ENCODE results near the gene SMAD5.
A peak's percentile ranks its signal among the peaks of the same experiment; 100 is the strongest.

The SMAD5 gene

DNA sequence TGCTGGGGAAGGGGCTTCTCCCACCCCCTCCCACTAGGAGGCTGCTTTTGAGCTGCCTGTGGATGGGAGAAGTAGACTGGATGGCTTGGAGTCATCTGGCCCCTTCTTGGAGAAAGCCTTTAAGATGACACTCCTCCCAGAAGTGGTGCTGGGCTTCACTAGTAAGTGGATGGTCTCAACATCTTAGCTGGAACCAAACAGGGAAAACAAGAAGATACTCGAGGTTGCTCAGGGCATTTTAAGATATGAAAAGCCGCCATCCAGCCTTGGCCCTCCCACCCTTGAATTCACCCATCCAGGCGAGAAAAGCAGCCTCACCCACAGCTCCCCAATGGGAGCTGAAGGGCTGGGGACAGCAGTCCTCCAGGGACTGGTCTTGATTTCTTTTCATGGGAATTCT is 68.1 kb downstream of the SMAD5 start:
- H3K36me3 ChIP-seq (replicated peaks): no peaks in the 10 kb centered on the region
- no peaks in the 10 kb centered on the region for H3K9me3 ChIP-seq
- no peak overlapping the region for H3K4me3 ChIP-seq
- peaks cover 7% of the 10 kb centered on the region for H3K4me1 ChIP-seq
- no peak for DNase-seq (ENCODE audit: low spot score in 2 of 2)
- no peaks in the 10 kb centered on the region for H3K27me3 ChIP-seq (ENCODE audit: low read depth)
- in situ Hi-C loops (cut with MboI; ENCODE audit: low sequenced_read_pairs): no loop called here

- Histone ChIP-seq H3K4me1 (peaks cover 7% of the 10 kb centered on the region), H3K27me3 (ENCODE audit: low read depth) (no peaks in the 10 kb centered on the region), H3K4me3 (no peak overlapping the region), H3K36me3 (replicated peaks) (no peaks in the 10 kb centered on the region), H3K9me3 (no peaks in the 10 kb centered on the region)
- no peak for DNase-seq (ENCODE audit: low spot score in 2 of 2)
- in situ Hi-C loops (cut with MboI; ENCODE audit: low sequenced_read_pairs): no loop called here
Observed at GRCh38 chr5:136201870-136202269, 69.2 kb downstream of the SMAD5 start.

DNA sequence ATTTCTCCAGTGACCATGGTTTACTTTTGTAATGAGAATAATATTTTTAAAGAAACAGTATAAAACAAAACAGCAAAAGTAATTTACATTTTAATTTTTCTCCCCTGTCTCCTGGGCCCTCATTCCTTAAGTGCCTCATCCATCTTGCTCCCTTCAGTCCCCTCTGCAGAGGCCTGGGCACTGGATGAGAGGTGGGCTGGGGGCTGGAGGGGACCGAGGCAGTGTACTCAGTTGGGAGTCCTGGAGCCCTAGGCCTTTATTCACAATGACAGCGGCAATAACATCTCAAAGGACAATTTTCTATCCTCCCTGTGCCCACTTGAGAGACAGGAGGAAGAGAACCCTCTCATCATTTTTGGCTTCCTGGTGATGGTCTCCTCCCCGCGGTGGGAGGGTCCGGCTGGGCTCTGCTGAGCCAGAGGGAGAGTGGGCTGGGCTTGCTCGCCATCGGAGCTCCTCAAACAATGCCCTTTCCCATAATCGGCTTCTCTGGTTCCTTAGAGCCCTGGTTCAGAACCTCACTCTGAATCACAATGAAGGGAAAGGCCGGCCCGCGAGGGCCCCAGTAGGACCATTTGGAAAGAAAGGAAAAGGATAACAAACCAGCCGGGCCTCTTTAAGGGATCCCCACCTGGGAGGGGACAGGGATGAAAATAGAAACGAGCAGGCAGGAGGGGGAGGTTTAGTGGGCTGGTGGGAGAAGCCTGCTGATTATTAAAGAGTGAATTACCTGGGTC is 70.0 kb downstream of the SMAD5 start:
- Histone ChIP-seq H3K4me1 (peaks cover 7% of the 10 kb centered on the region), H3K27me3 (ENCODE audit: low read depth) (no peaks in the 10 kb centered on the region), H3K9me3 (no peaks in the 10 kb centered on the region), H3K36me3 (replicated peaks) (no peaks in the 10 kb centered on the region), H3K4me3 (no peak overlapping the region)
- in situ Hi-C loops (cut with MboI; ENCODE audit: low sequenced_read_pairs): no loop called here
- DNase-seq (ENCODE audit: low spot score in 2 of 2): peak; percentile 66 to 75

- in situ Hi-C loops (cut with MboI; ENCODE audit: low sequenced_read_pairs): no loop called here
- H3K36me3 ChIP-seq (replicated peaks): no peaks in the 10 kb centered on the region
- no peaks in the 10 kb centered on the region for H3K27me3 ChIP-seq (ENCODE audit: low read depth)
- H3K9me3 ChIP-seq: no peaks in the 10 kb centered on the region
- peaks cover 7% of the 10 kb centered on the region for H3K4me1 ChIP-seq
- DNase-seq (ENCODE audit: low spot score in 2 of 2): no peak
- no peak overlapping the region for H3K4me3 ChIP-seq
Observed at GRCh38 chr5:136203303-136203922, 70.8 kb downstream of the SMAD5 start.

GRCh38 chr5:136205061-136205702 is 72.5 kb downstream of the SMAD5 start:
- in situ Hi-C loops (cut with MboI; ENCODE audit: low sequenced_read_pairs): no loop called here
- H3K27me3 ChIP-seq (ENCODE audit: low read depth): no peaks in the 10 kb centered on the region

GRCh38 chr5:136205941-136206340 is 73.3 kb downstream of the SMAD5 start:
- H3K9me3 ChIP-seq: no peaks in the 10 kb centered on the region
- no peak overlapping the region for H3K4me3 ChIP-seq
- in situ Hi-C loops (cut with MboI; ENCODE audit: low sequenced_read_pairs): no loop called here
- no peaks in the 10 kb centered on the region for H3K36me3 ChIP-seq (replicated peaks)
- peaks cover 7% of the 10 kb centered on the region for H3K4me1 ChIP-seq
- no peak for DNase-seq (ENCODE audit: low spot score in 2 of 2)
- no peaks in the 10 kb centered on the region for H3K27me3 ChIP-seq (ENCODE audit: low read depth)

More at GRCh38 chr5:136205061-136205702, 72.5 kb downstream of the SMAD5 start:
- H3K4me3 ChIP-seq: no peak overlapping the region
- peaks cover 7% of the 10 kb centered on the region for H3K4me1 ChIP-seq
- H3K36me3 ChIP-seq (replicated peaks): no peaks in the 10 kb centered on the region
- DNase-seq (ENCODE audit: low spot score in 2 of 2): no peak
- H3K9me3 ChIP-seq: no peaks in the 10 kb centered on the region

- Histone ChIP-seq H3K9me3 (no peaks in the 10 kb centered on the region), H3K36me3 (replicated peaks) (no peaks in the 10 kb centered on the region), H3K4me1 (peaks cover 7% of the 10 kb centered on the region), H3K27me3 (ENCODE audit: low read depth) (no peaks in the 10 kb centered on the region), H3K4me3 (no peak overlapping the region)
- in situ Hi-C loops (cut with MboI; ENCODE audit: low sequenced_read_pairs): no loop called here
- DNase-seq (ENCODE audit: low spot score in 2 of 2): no peak
Observed at GRCh38 chr5:136206361-136206760, 73.7 kb downstream of the SMAD5 start.

- no peaks in the 10 kb centered on the region for H3K9me3 ChIP-seq
- no peak overlapping the region for H3K4me3 ChIP-seq
- H3K27me3 ChIP-seq (ENCODE audit: low read depth): no peaks in the 10 kb centered on the region
- DNase-seq (ENCODE audit: low spot score in 2 of 2): no peak
- in situ Hi-C loops (cut with MboI; ENCODE audit: low sequenced_read_pairs): no loop called here
- H3K36me3 ChIP-seq (replicated peaks): no peaks in the 10 kb centered on the region
- H3K4me1 ChIP-seq: peaks cover 4% of the 10 kb centered on the region; the same call in 1 of the 2 replicates
Observed at GRCh38 chr5:136207631-136208030, 75.0 kb downstream of the SMAD5 start.

DNA sequence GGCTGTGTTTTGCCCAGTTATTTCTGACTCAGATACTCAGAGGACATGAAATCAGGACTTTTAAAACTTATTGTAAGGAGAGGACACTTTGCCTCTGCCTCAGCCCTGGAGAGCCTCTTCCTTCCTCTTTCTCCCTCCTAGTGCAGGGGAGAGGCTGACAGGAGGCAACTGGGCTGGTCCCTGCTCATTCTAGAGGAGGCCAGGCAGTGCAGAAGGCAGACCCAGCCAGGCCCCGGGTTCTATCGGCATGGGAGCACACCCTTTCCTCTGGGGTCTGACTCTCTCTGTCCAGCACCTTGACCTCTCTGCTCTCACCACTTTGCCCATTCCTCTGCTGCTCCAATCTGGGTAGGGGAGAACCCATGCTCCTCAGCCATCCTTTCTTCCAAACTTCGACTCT is 76.3 kb downstream of the SMAD5 start:
- Histone ChIP-seq H3K9me3 (no peaks in the 10 kb centered on the region), H3K36me3 (replicated peaks) (no peaks in the 10 kb centered on the region), H3K4me1 (no peaks in the 10 kb centered on the region), H3K4me3 (no peak overlapping the region), H3K27me3 (ENCODE audit: low read depth) (no peaks in the 10 kb centered on the region; the same call in 1 of the 2 replicates)
- in situ Hi-C loops (cut with MboI; ENCODE audit: low sequenced_read_pairs): no loop called here
- DNase-seq (ENCODE audit: low spot score in 2 of 2): no peak

DNA sequence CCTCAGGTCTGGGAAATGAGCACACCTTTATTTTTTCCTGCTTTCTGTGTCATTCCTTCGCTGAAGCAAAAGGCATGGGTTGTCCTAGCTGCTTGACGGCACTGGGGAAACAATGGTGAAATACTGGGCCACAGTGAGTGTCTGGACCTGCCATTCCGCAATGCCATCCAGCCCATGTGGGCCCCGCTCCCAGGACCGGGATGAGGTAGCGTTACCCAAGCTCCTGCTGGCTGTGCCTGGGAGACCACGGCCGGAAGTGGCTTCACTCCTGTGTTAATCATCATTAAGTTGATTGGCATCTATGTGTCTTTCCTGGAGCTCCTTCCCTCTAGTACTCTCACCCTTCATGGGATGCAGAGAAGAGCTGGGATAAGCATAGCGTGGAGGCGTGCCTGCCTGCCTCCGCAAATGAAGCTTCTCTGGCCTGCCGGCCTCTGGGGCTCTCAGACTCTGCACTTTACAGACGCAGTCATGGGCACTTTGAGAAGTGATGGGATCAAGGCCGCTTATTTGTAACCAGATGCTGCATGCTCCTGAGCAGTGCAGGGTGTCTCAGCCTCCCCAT is 76.8 kb downstream of the SMAD5 start:
- Histone ChIP-seq H3K27me3 (ENCODE audit: low read depth) (no peaks in the 10 kb centered on the region; the same call in 1 of the 2 replicates), H3K36me3 (replicated peaks) (no peaks in the 10 kb centered on the region)

GRCh38 chr5:136210259-136210658 is 77.6 kb downstream of the SMAD5 start:
- in situ Hi-C loops (cut with MboI; ENCODE audit: low sequenced_read_pairs): loop anchor here (5.0 kb wide), 1 partner anchor 323 kb away; no protein-coding TSS in a partner anchor
- Histone ChIP-seq H3K9me3 (no peaks in the 10 kb centered on the region), H3K4me1 (no peaks in the 10 kb centered on the region), H3K4me3 (no peak overlapping the region), H3K27me3 (ENCODE audit: low read depth) (no peaks in the 10 kb centered on the region; the same call in 1 of the 2 replicates), H3K36me3 (replicated peaks) (no peaks in the 10 kb centered on the region)
- DNase-seq (ENCODE audit: low spot score in 2 of 2): peak in 1 of 2 experiments; percentile 14

More for the DNA sequence above, 76.8 kb downstream of the SMAD5 start:
- in situ Hi-C loops (cut with MboI; ENCODE audit: low sequenced_read_pairs): no loop called here
- H3K4me1 ChIP-seq: no peaks in the 10 kb centered on the region
- no peak overlapping the region for H3K4me3 ChIP-seq
- DNase-seq (ENCODE audit: low spot score in 2 of 2): no peak
- H3K9me3 ChIP-seq: no peaks in the 10 kb centered on the region

GRCh38 chr5:136211282-136212040 is 78.8 kb downstream of the SMAD5 start:
- in situ Hi-C loops (cut with MboI; ENCODE audit: low sequenced_read_pairs): loop anchor here (5.0 kb wide), 1 partner anchor 324 kb away; no protein-coding TSS in a partner anchor
- Histone ChIP-seq H3K36me3 (replicated peaks) (no peaks in the 10 kb centered on the region), H3K9me3 (no peaks in the 10 kb centered on the region), H3K27me3 (ENCODE audit: low read depth) (no peaks in the 10 kb centered on the region; the same call in 1 of the 2 replicates), H3K4me1 (no peaks in the 10 kb centered on the region), H3K4me3 (no peak overlapping the region)
- no peak for DNase-seq (ENCODE audit: low spot score in 2 of 2)

GRCh38 chr5:136212252-136212721 is 79.6 kb downstream of the SMAD5 start:
- peak; percentile 35 to 79 for DNase-seq (ENCODE audit: low spot score in 2 of 2)

More at GRCh38 chr5:136212252-136212721, 79.6 kb downstream of the SMAD5 start:
- in situ Hi-C loops (cut with MboI; ENCODE audit: low sequenced_read_pairs): loop anchor here (5.0 kb wide), 1 partner anchor 325 kb away; no protein-coding TSS in a partner anchor
- no peaks in the 10 kb centered on the region for H3K36me3 ChIP-seq (replicated peaks)
- no peaks in the 10 kb centered on the region for H3K9me3 ChIP-seq
- H3K4me3 ChIP-seq: no peak overlapping the region
- no peaks in the 10 kb centered on the region for H3K4me1 ChIP-seq
- H3K27me3 ChIP-seq (ENCODE audit: low read depth): no peaks in the 10 kb centered on the region; the same call in 1 of the 2 replicates
